ENCODE data around the gene XBP1.

XBP1 gene

GRCh38 chr22:28817919-28818859, 17.8 kb upstream of the XBP1 start:
- TF ChIP-seq, protein P1, sequence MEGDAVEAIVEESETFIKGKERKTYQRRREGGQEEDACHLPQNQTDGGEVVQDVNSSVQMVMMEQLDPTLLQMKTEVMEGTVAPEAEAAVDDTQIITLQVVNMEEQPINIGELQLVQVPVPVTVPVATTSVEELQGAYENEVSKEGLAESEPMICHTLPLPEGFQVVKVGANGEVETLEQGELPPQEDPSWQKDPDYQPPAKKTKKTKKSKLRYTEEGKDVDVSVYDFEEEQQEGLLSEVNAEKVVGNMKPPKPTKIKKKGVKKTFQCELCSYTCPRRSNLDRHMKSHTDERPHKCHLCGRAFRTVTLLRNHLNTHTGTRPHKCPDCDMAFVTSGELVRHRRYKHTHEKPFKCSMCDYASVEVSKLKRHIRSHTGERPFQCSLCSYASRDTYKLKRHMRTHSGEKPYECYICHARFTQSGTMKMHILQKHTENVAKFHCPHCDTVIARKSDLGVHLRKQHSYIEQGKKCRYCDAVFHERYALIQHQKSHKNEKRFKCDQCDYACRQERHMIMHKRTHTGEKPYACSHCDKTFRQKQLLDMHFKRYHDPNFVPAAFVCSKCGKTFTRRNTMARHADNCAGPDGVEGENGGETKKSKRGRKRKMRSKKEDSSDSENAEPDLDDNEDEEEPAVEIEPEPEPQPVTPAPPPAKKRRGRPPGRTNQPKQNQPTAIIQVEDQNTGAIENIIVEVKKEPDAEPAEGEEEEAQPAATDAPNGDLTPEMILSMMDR (IDR thresholded peaks at IDR 0.05; ENCODE audit: extremely low read depth, insufficient read depth, missing control alignments) = no peak
- in situ Hi-C loops (cut with MboI; ENCODE audit: low pct_unique_long_range_greater_than_20kb, low sequenced_read_pairs, unreplicated experiment) = no loop called here
- no peak for DNase-seq (ENCODE audit: low spot score)

GRCh38 chr22:28817064-28817463, 16.7 kb upstream of the XBP1 start:
- no peak for DNase-seq (ENCODE audit: low spot score)
- in situ Hi-C loops (cut with MboI; ENCODE audit: low pct_unique_long_range_greater_than_20kb, low sequenced_read_pairs, unreplicated experiment) = no loop called here
- TF ChIP-seq, protein P1 (IDR thresholded peaks at IDR 0.05; ENCODE audit: extremely low read depth, insufficient read depth, missing control alignments) = no peak

DNA sequence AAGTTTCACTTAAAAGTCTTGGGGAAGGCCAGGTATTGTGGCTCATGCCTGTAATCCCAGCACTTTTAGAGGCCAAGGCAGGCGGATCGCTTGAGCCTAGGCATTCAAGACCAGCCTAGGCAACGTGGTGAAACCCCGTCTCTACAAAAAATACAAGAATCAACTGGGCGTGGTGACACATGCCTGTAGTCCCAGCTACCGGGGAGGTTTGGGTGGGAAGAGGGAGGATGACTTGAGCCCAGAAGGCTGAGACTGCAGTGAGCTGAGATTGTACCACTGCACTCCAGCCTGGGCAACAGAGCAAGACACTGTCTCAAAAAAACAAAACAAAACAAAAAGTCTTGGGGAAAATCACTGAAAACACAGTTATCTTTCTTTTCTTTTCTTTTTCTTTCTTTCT, 15.4 kb upstream of the XBP1 start:
- TF ChIP-seq, protein P1 (IDR thresholded peaks at IDR 0.05; ENCODE audit: extremely low read depth, insufficient read depth, missing control alignments) = no peak
- DNase-seq (ENCODE audit: low spot score) = no peak
- in situ Hi-C loops (cut with MboI; ENCODE audit: low pct_unique_long_range_greater_than_20kb, low sequenced_read_pairs, unreplicated experiment) = no loop called here

DNA sequence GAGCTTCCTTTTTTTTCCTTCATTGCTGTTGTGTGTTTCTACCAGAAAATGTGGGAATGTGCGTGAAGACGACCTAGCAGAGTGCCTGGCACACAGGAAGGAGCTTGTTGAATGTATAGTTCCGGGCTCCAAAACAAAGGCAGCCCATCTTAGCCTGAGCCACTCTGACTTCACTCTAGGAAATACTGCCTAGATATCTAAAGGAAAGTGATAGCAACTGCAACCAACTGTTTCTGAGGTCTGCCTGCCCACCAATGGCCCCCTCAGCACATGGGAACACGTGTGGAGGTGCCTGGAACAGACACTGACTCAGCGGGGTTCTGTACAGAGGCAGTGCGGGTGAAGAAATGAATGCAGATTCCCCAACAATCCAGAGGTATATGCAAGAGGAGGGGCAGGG, 14.7 kb upstream of the XBP1 start:
- no peak for DNase-seq (ENCODE audit: low spot score)
- in situ Hi-C loops (cut with MboI; ENCODE audit: low pct_unique_long_range_greater_than_20kb, low sequenced_read_pairs, unreplicated experiment) = no loop called here
- TF ChIP-seq, protein P1 (IDR thresholded peaks at IDR 0.05; ENCODE audit: extremely low read depth, insufficient read depth, missing control alignments) = no peak

DNA sequence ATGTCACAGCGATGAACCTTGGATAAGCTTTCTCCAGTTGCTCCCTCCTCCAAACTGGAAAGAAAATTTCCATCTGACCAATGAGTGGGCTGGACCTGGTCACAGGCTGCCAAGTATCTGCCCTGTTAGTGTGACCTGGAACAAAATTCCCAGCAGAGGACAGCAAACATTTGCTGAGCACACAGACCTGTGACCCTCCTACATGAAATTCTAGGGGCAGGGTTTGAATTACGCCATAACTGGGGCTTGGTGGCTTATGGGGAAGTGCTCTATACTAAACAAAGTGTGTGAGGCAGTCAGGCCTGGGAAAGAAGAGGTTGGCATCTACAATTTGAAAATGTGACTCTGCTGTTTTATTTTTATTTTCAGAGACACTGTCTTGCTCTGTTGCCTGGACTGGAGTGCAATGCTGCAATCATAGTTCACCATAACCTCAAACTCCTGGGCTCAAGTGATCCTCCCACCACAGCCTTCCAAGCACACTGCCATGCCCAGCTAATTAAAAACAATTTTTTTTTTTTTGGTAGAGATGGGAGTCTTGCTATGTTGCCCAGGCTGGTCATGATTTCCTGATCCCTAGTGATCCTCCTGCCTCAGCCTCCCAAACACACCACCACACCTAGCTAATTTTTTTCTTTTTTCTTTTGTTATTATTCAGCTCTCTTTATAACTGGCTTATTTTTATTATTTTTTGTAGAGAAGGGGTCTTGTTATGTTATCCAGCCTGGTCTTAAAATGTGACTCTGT, 13.6 kb upstream of the XBP1 start:
- TF ChIP-seq, protein P1 (IDR thresholded peaks at IDR 0.05; ENCODE audit: extremely low read depth, insufficient read depth, missing control alignments) = no peak
- in situ Hi-C loops (cut with MboI; ENCODE audit: low pct_unique_long_range_greater_than_20kb, low sequenced_read_pairs, unreplicated experiment) = no loop called here
- no peak for DNase-seq (ENCODE audit: low spot score)

GRCh38 chr22:28812516-28812915, 12.1 kb upstream of the XBP1 start:
- DNase-seq (ENCODE audit: low spot score) = no peak
- in situ Hi-C loops (cut with MboI; ENCODE audit: low pct_unique_long_range_greater_than_20kb, low sequenced_read_pairs, unreplicated experiment) = no loop called here
- TF ChIP-seq, protein P1 (IDR thresholded peaks at IDR 0.05; ENCODE audit: extremely low read depth, insufficient read depth, missing control alignments) = no peak
